CD14-positive monocyte (primary cell): Measurements from ENCODE around the gene MPRIP. TPM values are rescaled to one million over a fixed set of nuclear protein-coding genes. Genes with fewer than 3 reads are reported as not detected.

Experiments used
- DNase-seq, 3 donors: peaks; one replicate each; pipeline ENCODE4 v3.0.0-alpha.2; 2011 to 2022
- H2AFZ ChIP-seq: 2 replicates; pipeline ENCODE4 v1.6.0; 2012; ENCODE audit warnings: mild to moderate bottlenecking, low read depth, low read length, inconsistent platforms; ENCODE audit not compliant: insufficient read depth, poor library complexity, severe bottlenecking
- H3K27ac ChIP-seq, 2 donors: 1 replicate in 1 of 2; 2 replicates in 1 of 2; pipeline ENCODE4 v1.5.1; 2012 to 2013; ENCODE audit warnings: low read length in 2 of 2, control low read depth in 1 of 2, inconsistent platforms in 1 of 2, low read depth in 1 of 2, mild to moderate bottlenecking in 1 of 2
- H3K27me3 ChIP-seq, 2 donors: one replicate each; pipeline versions ENCODE4 v1.6.0 to v1.6.1; 2011 to 2013; ENCODE audit warnings: low read length in 2 of 2; ENCODE audit not compliant: control insufficient read depth in 2 of 2, insufficient read depth in 2 of 2
- H3K36me3 ChIP-seq, 2 donors: replicated peaks in 1 of 2; 1 replicate in 1 of 2; 2 replicates in 1 of 2; pipeline versions ENCODE4 v1.5.1 to v1.6.1; 2012 to 2013; ENCODE audit warnings: low read length in 2 of 2, control low read depth in 1 of 2, inconsistent platforms in 1 of 2, mild to moderate bottlenecking in 1 of 2; ENCODE audit not compliant: insufficient read depth in 2 of 2, control insufficient read depth in 1 of 2
- H3K4me1 ChIP-seq, 2 donors: 1 replicate in 1 of 2; 2 replicates in 1 of 2; pipeline versions ENCODE4 v1.5.1 to v1.6.1; 2012 to 2013; ENCODE audit warnings: low read length in 2 of 2, control low read depth in 1 of 2, inconsistent platforms in 1 of 2, mild to moderate bottlenecking in 1 of 2, moderate library complexity in 1 of 2; ENCODE audit not compliant: insufficient read depth in 2 of 2, control insufficient read depth in 1 of 2
- H3K4me2 ChIP-seq: replicated peaks from 2 replicates; pipeline ENCODE3; 2012; ENCODE audit warnings: low read length, moderate library complexity, mild to moderate bottlenecking; ENCODE audit not compliant: poor library complexity, severe bottlenecking; ENCODE audit errors: extremely low read depth
- H3K4me3 ChIP-seq, 3 experiments: fragments of 200-600 bp in 1 of 3; sonication (generic) in 1 of 3; replicated peaks in 1 of 3; 1 replicate in 2 of 3; 2 replicates in 1 of 3; pipeline ENCODE4 v1.5.1; 2011 to 2013; ENCODE audit warnings: low read length in 3 of 3, mild to moderate bottlenecking in 3 of 3, control low read depth in 2 of 3, low read depth in 2 of 3, inconsistent platforms in 1 of 3, moderate library complexity in 1 of 3
- H3K79me2 ChIP-seq: 2 replicates; pipeline ENCODE4 v1.6.0; 2012; ENCODE audit warnings: mild to moderate bottlenecking, control low read depth, inconsistent platforms, low read length, moderate library complexity; ENCODE audit not compliant: insufficient read depth
- H3K9ac ChIP-seq: 2 replicates; pipeline ENCODE4 v1.6.0; 2017; ENCODE audit warnings: low read length, mild to moderate bottlenecking; ENCODE audit not compliant: insufficient read depth, poor library complexity, severe bottlenecking
- H3K9me3 ChIP-seq, 2 donors: replicated peaks in 1 of 2; 1 replicate in 1 of 2; 2 replicates in 1 of 2; pipeline versions ENCODE4 v1.5.1 to v1.6.1; 2012 to 2013; ENCODE audit warnings: low read length in 2 of 2, control low read depth in 1 of 2; ENCODE audit not compliant: control insufficient read depth in 1 of 2, insufficient read depth in 1 of 2
- H4K20me1 ChIP-seq: 2 replicates; pipeline ENCODE4 v1.6.0; 2012; ENCODE audit warnings: mild to moderate bottlenecking, low read length, control low read depth, moderate library complexity; ENCODE audit not compliant: insufficient read depth
- H3K27ac Mint-ChIP-seq, 7 donors: one replicate each; pipeline ENCODE4 v1.8.0; 2020; ENCODE audit warnings: mild to moderate bottlenecking in 7 of 7, mixed read lengths in 7 of 7, moderate library complexity in 6 of 7, inconsistent platforms in 2 of 7
- H3K27me3 Mint-ChIP-seq, 3 donors: one replicate each; pipeline ENCODE4 v1.8.0; 2021 to 2022; ENCODE audit warnings: low read depth in 3 of 3, mild to moderate bottlenecking in 3 of 3, mixed read lengths in 3 of 3, moderate library complexity in 3 of 3, inconsistent platforms in 1 of 3
- H3K36me3 Mint-ChIP-seq, 2 donors: one replicate each; pipeline ENCODE4 v1.8.0; 2020; ENCODE audit warnings: mixed read lengths in 2 of 2, inconsistent platforms in 1 of 2, mild to moderate bottlenecking in 1 of 2
- H3K4me1 Mint-ChIP-seq: one replicate; pipeline ENCODE4 v1.8.0; 2020; ENCODE audit warnings: mild to moderate bottlenecking, mixed read lengths
- H3K4me3 Mint-ChIP-seq, 2 donors: one replicate each; pipeline ENCODE4 v1.8.0; 2020; ENCODE audit warnings: mild to moderate bottlenecking in 2 of 2, mixed read lengths in 2 of 2, moderate library complexity in 1 of 2
- H3K9me3 Mint-ChIP-seq, 7 donors: one replicate each; pipeline ENCODE4 v1.8.0; 2020 to 2022; ENCODE audit warnings: mixed read lengths in 7 of 7, mild to moderate bottlenecking in 6 of 7, moderate library complexity in 6 of 7, inconsistent platforms in 2 of 7
- CTCF ChIP-seq: fragments of 200-600 bp; IDR thresholded peaks from one replicate; pipeline ENCODE4 v1.8.0; 2022; ENCODE audit warnings: antibody characterized with exemption, mild to moderate bottlenecking
- WGBS: methylation state at CpG from one replicate; pipeline ENCODE4 v1.1.5; 2013; ENCODE audit warnings: missing lambda C conversion rate; ENCODE audit not compliant: insufficient coverage; 5-methylcytosine and 5-hydroxymethylcytosine counted together
- intact Hi-C, 2 donors: fragments of 100-400 bp; cut with micrococcal nuclease; formaldehyde crosslinking; loops; one replicate each; pipeline versions ENCODE4 v1.15.0 to v1.15.1; 2023
- polyA plus RNA-seq, 3 donors: library from polyadenylated mRNA; depleted of rRNA in 1 of 3; unstranded in 2 of 3; stranded (reverse) in 1 of 3; fragments of 300-500 nt in 2 of 3; fragments of >200 nt in 1 of 3; fragmentation: Illumina TruSeq in 2 of 3; gene quantifications; 1 replicate in 2 of 3; 2 replicates in 1 of 3; pipeline ENCODE4 v1.2.3, GENCODE V29; 2012 to 2021

The MPRIP gene
- polyA plus RNA-seq, 3 donors, result 2.0 to 48.7 (median 2.5) TPM

GRCh38 chr17:17077861-17078732 is 35.8 kb downstream of the MPRIP start:
- Mint-ChIP-seq H3K27ac (peak overlapping the region in 1 of 7 donors; percentile 13), H3K27me3 (no peaks in the 10 kb centered on the region), H3K4me3 (no peak overlapping the region), H3K36me3 (peaks cover 48 to 64% of the 10 kb centered on the region in 2 donors), H3K4me1 (peaks cover 7% of the 10 kb centered on the region), H3K9me3 (no peaks in the 10 kb centered on the region)
- Histone ChIP-seq H3K36me3 (peaks cover 27 to 61% of the 10 kb centered on the region in 2 donors), H3K4me3 (no peak overlapping the region), H3K9ac (no peak overlapping the region), H4K20me1 (peaks cover 55% of the 10 kb centered on the region), H3K27me3 (no peaks in the 10 kb centered on the region), H2AFZ (no peak overlapping the region), H3K27ac (no peak overlapping the region), H3K4me2 (no peak overlapping the region), H3K9me3 (no peaks in the 10 kb centered on the region), H3K79me2 (peaks cover 10% of the 10 kb centered on the region), H3K4me1 (peaks cover 0 to 6% of the 10 kb centered on the region in 2 donors)
- intact Hi-C loops, result no loop called here
- TF ChIP-seq CTCF, result no peak
- 90% methylated on average over 6 of the region's 15 CpGs for WGBS
- DNase-seq, result no peak

GRCh38 chr17:17078832-17079231 is 36.6 kb downstream of the MPRIP start:
- H3K27ac ChIP-seq, result no peak overlapping the region
- no peak overlapping the region for H2AFZ ChIP-seq
- peaks cover 24 to 66% of the 10 kb centered on the region in 2 donors for H3K36me3 ChIP-seq
- H3K27me3 Mint-ChIP-seq, result peaks cover 0 to 1% (median under 1%) of the 10 kb centered on the region in 3 donors
- no peak overlapping the region for H3K4me3 Mint-ChIP-seq
- 100% methylated on average over 3 of the region's 7 CpGs for WGBS
- H3K27me3 ChIP-seq, result no peaks in the 10 kb centered on the region
- peaks cover 48% of the 10 kb centered on the region for H4K20me1 ChIP-seq
- peaks cover 0 to 4% of the 10 kb centered on the region in 2 donors for H3K4me1 ChIP-seq
- no peak for DNase-seq
- H3K27ac Mint-ChIP-seq, result peak overlapping the region in 1 of 7 donors; percentile 82
- intact Hi-C loops, result no loop called here
- TF ChIP-seq CTCF, result no peak
- H3K4me2 ChIP-seq, result no peak overlapping the region
- no peak overlapping the region for H3K9ac ChIP-seq
- H3K36me3 Mint-ChIP-seq, result peaks cover 47 to 67% of the 10 kb centered on the region in 2 donors
- peaks cover 5% of the 10 kb centered on the region for H3K4me1 Mint-ChIP-seq
- no peaks in the 10 kb centered on the region for H3K9me3 Mint-ChIP-seq
- peaks cover 5% of the 10 kb centered on the region for H3K79me2 ChIP-seq
- no peak overlapping the region for H3K4me3 ChIP-seq
- no peaks in the 10 kb centered on the region for H3K9me3 ChIP-seq
